Nephron progenitor cell (in vitro differentiated cells): ENCODE data around the gene UBB.

Source experiments
- DNase-seq: peaks from one replicate; pipeline ENCODE4 v3.0.0; 2021
- H3K27ac Mint-ChIP-seq: 2 replicates; pipeline ENCODE4 v1.8.0; 2021; ENCODE audit warnings: mild to moderate bottlenecking, moderate library complexity, mixed read lengths
- H3K27me3 Mint-ChIP-seq: 2 replicates; pipeline ENCODE4 v1.8.0; 2021; ENCODE audit warnings: mild to moderate bottlenecking, low read depth, mixed read lengths; ENCODE audit not compliant: poor library complexity
- H3K36me3 Mint-ChIP-seq: 2 replicates; pipeline ENCODE4 v1.8.0; 2021; ENCODE audit warnings: low read depth, mixed read lengths
- H3K4me1 Mint-ChIP-seq: 2 replicates; pipeline ENCODE4 v1.8.0; 2021; ENCODE audit warnings: mixed read lengths
- H3K4me3 Mint-ChIP-seq: 2 replicates; pipeline ENCODE4 v1.8.0; 2021; ENCODE audit warnings: mild to moderate bottlenecking, moderate library complexity, mixed read lengths
- H3K9me3 Mint-ChIP-seq: 2 replicates; pipeline ENCODE4 v1.8.0; 2021; ENCODE audit warnings: mild to moderate bottlenecking, moderate library complexity, mixed read lengths
- CTCF ChIP-seq: fragments of 200-600 bp; sonication (generic); IDR thresholded peaks from 2 replicates; pipeline ENCODE4 v1.5.0; 2021; ENCODE audit warnings: antibody characterized with exemption

UBB gene

DNA sequence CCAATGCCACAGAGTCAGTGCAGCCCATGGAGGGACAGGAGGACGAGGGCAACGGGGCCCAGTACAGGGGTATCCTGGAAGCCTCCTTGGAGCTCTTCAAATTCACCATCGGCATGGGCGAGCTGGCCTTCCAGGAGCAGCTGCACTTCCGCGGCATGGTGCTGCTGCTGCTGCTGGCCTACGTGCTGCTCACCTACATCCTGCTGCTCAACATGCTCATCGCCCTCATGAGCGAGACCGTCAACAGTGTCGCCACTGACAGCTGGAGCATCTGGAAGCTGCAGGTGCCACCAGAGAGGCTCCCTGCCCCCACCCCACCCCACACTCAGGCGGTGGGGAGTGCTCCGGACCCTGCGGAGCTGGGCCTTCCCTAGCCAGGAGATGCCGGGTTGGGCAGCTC lies 51.1 kb downstream of the UBB start:
- Mint-ChIP-seq H3K27ac (no peak overlapping the region), H3K27me3 (peaks cover 8% of the 10 kb centered on the region), H3K4me1 (peaks cover 18% of the 10 kb centered on the region), H3K9me3 (no peaks in the 10 kb centered on the region), H3K4me3 (no peak overlapping the region), H3K36me3 (no peaks in the 10 kb centered on the region)
- DNase-seq = no peak
- no peak for TF ChIP-seq CTCF
